ENCODE measurements around the gene ZDHHC14.

- TF ChIP-seq POLR2AphosphoS5 (IDR thresholded peaks at IDR 0.05) (no peak), CTCF (IDR thresholded peaks at IDR 0.05) (no peak)
Measured at GRCh38 chr6:157608221-157609075, 227.5 kb downstream of the ZDHHC14 start.
